WTC11 (cell line): Measurements from ENCODE around the gene CCNJL. TPM values are rescaled to one million over a fixed set of nuclear protein-coding genes. Genes with fewer than 3 reads are reported as not detected.

Experiments
- ATAC-seq: fragments of 200-7000 bp; cut with Tn5 transposase; 2 replicates; pipeline ENCODE4 v1.10.0; 2021; ENCODE audit warnings: mild to moderate bottlenecking, moderate library complexity
- CTCF ChIA-PET: fragments of 300-600 bp; sonication (Branson Sonifier 250); formaldehyde crosslinking; loops from one replicate; lab custom pipeline; 2021; ENCODE audit warnings: antibody characterized with exemption; lab: Charles Lee
- POLR2A ChIA-PET: fragments of 350-600 bp; sonication (Branson Sonifier 250); formaldehyde crosslinking; loops from one replicate; lab custom pipeline; 2021; ENCODE audit warnings: antibody characterized with exemption; lab: Charles Lee
- DNase-seq: peaks from one replicate; pipeline ENCODE4 v3.0.0; 2021; ENCODE audit warnings: low spot score
- H3K27ac Mint-ChIP-seq: 2 replicates; pipeline ENCODE4 v1.8.0; 2021; ENCODE audit warnings: mixed read lengths
- H3K27me3 Mint-ChIP-seq: 2 replicates; pipeline ENCODE4 v1.8.0; 2021; ENCODE audit warnings: low read depth, mild to moderate bottlenecking, moderate library complexity, mixed read lengths
- H3K36me3 Mint-ChIP-seq: 2 replicates; pipeline ENCODE4 v1.8.0; 2021; ENCODE audit warnings: mixed read lengths
- H3K4me1 Mint-ChIP-seq: 2 replicates; pipeline ENCODE4 v1.8.0; 2022; ENCODE audit warnings: mixed read lengths
- H3K4me3 Mint-ChIP-seq: 2 replicates; pipeline ENCODE4 v1.8.0; 2021; ENCODE audit warnings: mild to moderate bottlenecking, moderate library complexity, mixed read lengths
- H3K9me3 Mint-ChIP-seq: 2 replicates; pipeline ENCODE4 v1.8.0; 2021; ENCODE audit warnings: mixed read lengths
- NFATC4 ChIP-seq: fragments of 250-450 bp; sonication (Bioruptor Pico); IDR thresholded peaks from 2 replicates; pipeline ENCODE4 v1.9.0; 2021; ENCODE audit warnings: mild to moderate bottlenecking
- NR1H2 ChIP-seq: sonication (generic); formaldehyde crosslinking; IDR thresholded peaks from 2 replicates; pipeline ENCODE4 v1.9.0; 2021; ENCODE audit warnings: mild to moderate bottlenecking, moderate library complexity, missing genetic modification reagents
- NR3C1 ChIP-seq: sonication (generic); formaldehyde crosslinking; conservative IDR thresholded peaks from 2 replicates; pipeline ENCODE4 v1.8.1; 2023; ENCODE audit warnings: low read depth, mild to moderate bottlenecking, missing genetic modification reagents
- RELA ChIP-seq: sonication (generic); formaldehyde crosslinking; IDR thresholded peaks from 2 replicates; pipeline ENCODE4 v1.8.1; 2022; ENCODE audit warnings: missing genetic modification reagents, mild to moderate bottlenecking, borderline replicate concordance
- SMAD4 ChIP-seq: sonication (generic); formaldehyde crosslinking; IDR thresholded peaks from 2 replicates; pipeline ENCODE4 v1.8.0; 2022; ENCODE audit warnings: mild to moderate bottlenecking, missing genetic modification reagents
- SP1 ChIP-seq: sonication (generic); formaldehyde crosslinking; conservative IDR thresholded peaks from 2 replicates; pipeline ENCODE4 v1.8.1; 2022; ENCODE audit warnings: missing genetic modification reagents
- TEAD1 ChIP-seq: sonication (generic); formaldehyde crosslinking; IDR thresholded peaks from 2 replicates; pipeline ENCODE4 v1.8.0; 2022; ENCODE audit warnings: mild to moderate bottlenecking, missing genetic modification reagents
- TEAD4 ChIP-seq: sonication (generic); formaldehyde crosslinking; IDR thresholded peaks from 2 replicates; pipeline ENCODE4 v1.8.0; 2022; ENCODE audit warnings: mild to moderate bottlenecking, missing genetic modification reagents
- ZNF232 ChIP-seq: sonication (generic); formaldehyde crosslinking; IDR thresholded peaks from 2 replicates; pipeline ENCODE4 v1.8.0; 2022; ENCODE audit warnings: mild to moderate bottlenecking, missing genetic modification reagents
- ZNF416 ChIP-seq: fragments of 250-450 bp; sonication (Bioruptor Pico); IDR thresholded peaks from 2 replicates; pipeline ENCODE4 v1.9.0; 2021; ENCODE audit warnings: mild to moderate bottlenecking, inconsistent platforms
- total RNA-seq: library from RNA; stranded (reverse); gene quantifications from 3 replicates; pipeline ENCODE4 v1.2.3, GENCODE V29; 2021
- TF ChIP-seq, protein P1 (sequence below): fragments of 200-600 bp; IDR thresholded peaks from 2 replicates; pipeline ENCODE4 v1.8.0; 2022; ENCODE audit warnings: antibody characterized with exemption
- TF ChIP-seq, protein P2 (sequence below): sonication (generic); formaldehyde crosslinking; IDR thresholded peaks from 2 replicates; pipeline ENCODE4 v1.8.1; 2022; ENCODE audit warnings: low read depth, missing genetic modification reagents, borderline replicate concordance
- TF ChIP-seq, protein P3 (sequence below): sonication (generic); formaldehyde crosslinking; IDR thresholded peaks from 2 replicates; pipeline ENCODE4 v1.8.0; 2022; ENCODE audit warnings: mild to moderate bottlenecking, missing genetic modification reagents
- TF ChIP-seq, protein P4 (sequence below): sonication (generic); formaldehyde crosslinking; IDR thresholded peaks from 2 replicates; pipeline ENCODE4 v1.8.1; 2023; ENCODE audit warnings: mild to moderate bottlenecking, moderate library complexity, missing genetic modification reagents
- TF ChIP-seq, protein P5 (sequence below): sonication (generic); formaldehyde crosslinking; IDR thresholded peaks from 2 replicates; pipeline ENCODE4 v1.8.0; 2022; ENCODE audit warnings: mild to moderate bottlenecking, missing genetic modification reagents
- TF ChIP-seq, protein P6 (sequence below): sonication (generic); formaldehyde crosslinking; IDR thresholded peaks from 2 replicates; pipeline ENCODE4 v1.8.0; 2022; ENCODE audit warnings: missing genetic modification reagents
- TF ChIP-seq, protein P7 (sequence below): sonication (generic); formaldehyde crosslinking; IDR thresholded peaks from 2 replicates; pipeline ENCODE4 v1.8.1; 2022; ENCODE audit warnings: mild to moderate bottlenecking, missing genetic modification reagents, moderate library complexity, borderline replicate concordance

CCNJL gene
- total RNA-seq, 1 experiment from 2014 or later = 31.3 TPM

DNA sequence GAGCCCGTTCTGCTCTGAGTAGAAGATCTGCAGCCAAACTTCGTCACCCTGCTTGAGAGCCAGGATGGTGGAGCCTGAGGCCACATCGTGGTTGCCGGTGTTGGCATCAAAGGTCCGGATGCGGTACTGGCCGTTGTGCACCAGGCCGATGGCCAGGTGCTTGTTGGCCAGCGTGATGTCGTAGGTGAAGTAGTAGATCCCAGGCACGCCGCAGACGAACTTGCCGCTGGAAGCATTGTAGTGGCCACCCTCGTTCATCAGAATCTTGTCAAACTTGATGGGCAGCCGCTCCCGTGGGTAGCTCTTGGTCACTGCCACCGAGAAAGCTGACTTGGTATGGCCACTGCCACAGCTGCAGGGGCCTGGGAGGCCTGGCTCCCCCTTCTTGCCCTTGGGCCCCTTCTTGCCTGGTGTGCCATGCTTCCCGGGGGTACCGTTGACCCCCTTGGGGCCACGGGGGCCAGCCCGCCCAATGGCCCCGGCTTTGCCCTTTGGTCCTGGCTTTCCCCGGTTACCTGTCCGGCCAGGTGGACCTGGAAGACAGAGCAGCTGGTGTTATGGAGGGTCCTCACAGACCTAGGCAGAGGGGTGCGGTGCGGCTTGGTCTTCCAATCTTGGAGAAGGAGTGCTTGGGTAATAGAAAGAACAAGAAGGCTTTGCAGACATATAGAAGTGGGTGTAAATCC lies 37.0 kb upstream of the CCNJL start (continued):
- TF ChIP-seq, protein P1, sequence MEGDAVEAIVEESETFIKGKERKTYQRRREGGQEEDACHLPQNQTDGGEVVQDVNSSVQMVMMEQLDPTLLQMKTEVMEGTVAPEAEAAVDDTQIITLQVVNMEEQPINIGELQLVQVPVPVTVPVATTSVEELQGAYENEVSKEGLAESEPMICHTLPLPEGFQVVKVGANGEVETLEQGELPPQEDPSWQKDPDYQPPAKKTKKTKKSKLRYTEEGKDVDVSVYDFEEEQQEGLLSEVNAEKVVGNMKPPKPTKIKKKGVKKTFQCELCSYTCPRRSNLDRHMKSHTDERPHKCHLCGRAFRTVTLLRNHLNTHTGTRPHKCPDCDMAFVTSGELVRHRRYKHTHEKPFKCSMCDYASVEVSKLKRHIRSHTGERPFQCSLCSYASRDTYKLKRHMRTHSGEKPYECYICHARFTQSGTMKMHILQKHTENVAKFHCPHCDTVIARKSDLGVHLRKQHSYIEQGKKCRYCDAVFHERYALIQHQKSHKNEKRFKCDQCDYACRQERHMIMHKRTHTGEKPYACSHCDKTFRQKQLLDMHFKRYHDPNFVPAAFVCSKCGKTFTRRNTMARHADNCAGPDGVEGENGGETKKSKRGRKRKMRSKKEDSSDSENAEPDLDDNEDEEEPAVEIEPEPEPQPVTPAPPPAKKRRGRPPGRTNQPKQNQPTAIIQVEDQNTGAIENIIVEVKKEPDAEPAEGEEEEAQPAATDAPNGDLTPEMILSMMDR = no peak
- no peak for TF ChIP-seq NR1H2
- TF ChIP-seq, protein P2, sequence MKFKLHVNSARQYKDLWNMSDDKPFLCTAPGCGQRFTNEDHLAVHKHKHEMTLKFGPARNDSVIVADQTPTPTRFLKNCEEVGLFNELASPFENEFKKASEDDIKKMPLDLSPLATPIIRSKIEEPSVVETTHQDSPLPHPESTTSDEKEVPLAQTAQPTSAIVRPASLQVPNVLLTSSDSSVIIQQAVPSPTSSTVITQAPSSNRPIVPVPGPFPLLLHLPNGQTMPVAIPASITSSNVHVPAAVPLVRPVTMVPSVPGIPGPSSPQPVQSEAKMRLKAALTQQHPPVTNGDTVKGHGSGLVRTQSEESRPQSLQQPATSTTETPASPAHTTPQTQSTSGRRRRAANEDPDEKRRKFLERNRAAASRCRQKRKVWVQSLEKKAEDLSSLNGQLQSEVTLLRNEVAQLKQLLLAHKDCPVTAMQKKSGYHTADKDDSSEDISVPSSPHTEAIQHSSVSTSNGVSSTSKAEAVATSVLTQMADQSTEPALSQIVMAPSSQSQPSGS = no peak
- TF ChIP-seq, protein P3, sequence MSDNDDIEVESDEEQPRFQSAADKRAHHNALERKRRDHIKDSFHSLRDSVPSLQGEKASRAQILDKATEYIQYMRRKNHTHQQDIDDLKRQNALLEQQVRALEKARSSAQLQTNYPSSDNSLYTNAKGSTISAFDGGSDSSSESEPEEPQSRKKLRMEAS (CRISPR knock-in tag) = no peak
- TF ChIP-seq SMAD4 (CRISPR knock-in tag) = no peak
- no peak for TF ChIP-seq SP1
- TF ChIP-seq RELA = no peak
- TF ChIP-seq, protein P4, sequence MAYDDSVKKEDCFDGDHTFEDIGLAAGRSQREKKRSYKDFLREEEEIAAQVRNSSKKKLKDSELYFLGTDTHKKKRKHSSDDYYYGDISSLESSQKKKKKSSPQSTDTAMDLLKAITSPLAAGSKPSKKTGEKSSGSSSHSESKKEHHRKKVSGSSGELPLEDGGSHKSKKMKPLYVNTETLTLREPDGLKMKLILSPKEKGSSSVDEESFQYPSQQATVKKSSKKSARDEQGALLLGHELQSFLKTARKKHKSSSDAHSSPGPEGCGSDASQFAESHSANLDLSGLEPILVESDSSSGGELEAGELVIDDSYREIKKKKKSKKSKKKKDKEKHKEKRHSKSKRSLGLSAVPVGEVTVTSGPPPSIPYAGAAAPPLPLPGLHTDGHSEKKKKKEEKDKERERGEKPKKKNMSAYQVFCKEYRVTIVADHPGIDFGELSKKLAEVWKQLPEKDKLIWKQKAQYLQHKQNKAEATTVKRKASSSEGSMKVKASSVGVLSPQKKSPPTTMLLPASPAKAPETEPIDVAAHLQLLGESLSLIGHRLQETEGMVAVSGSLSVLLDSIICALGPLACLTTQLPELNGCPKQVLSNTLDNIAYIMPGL = no peak

DNA sequence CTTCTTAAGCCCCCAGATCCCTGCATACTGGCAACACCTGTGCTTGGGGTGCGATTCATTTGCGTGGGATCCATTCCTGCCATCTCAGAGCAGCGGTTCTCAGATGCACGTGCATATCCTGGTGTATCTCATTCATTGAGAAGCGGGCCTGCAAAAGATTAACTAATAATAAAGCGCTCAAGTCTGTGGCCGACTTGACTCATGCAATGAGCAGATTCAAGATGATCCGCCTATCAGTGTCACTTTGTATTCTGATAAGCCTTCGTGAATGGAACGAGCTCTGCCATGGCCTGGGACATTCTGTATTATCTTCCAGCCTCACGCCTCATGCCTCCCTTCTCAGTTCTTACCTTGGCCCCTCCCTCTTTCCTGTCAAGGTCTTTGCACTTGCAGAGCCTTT lies 35.7 kb upstream of the CCNJL start:
- Mint-ChIP-seq H3K27me3 (no peaks in the 10 kb centered on the region), H3K27ac (no peak overlapping the region; the same call in 1 of the 2 replicates), H3K36me3 (no peaks in the 10 kb centered on the region), H3K4me1 (peaks cover 8% of the 10 kb centered on the region), H3K9me3 (no peaks in the 10 kb centered on the region), H3K4me3 (no peak overlapping the region)
- TF ChIP-seq, protein P5, sequence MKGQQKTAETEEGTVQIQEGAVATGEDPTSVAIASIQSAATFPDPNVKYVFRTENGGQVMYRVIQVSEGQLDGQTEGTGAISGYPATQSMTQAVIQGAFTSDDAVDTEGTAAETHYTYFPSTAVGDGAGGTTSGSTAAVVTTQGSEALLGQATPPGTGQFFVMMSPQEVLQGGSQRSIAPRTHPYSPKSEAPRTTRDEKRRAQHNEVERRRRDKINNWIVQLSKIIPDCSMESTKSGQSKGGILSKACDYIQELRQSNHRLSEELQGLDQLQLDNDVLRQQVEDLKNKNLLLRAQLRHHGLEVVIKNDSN (CRISPR knock-in tag) = no peak
- no peak for TF ChIP-seq NR3C1
- TF ChIP-seq, protein P6, sequence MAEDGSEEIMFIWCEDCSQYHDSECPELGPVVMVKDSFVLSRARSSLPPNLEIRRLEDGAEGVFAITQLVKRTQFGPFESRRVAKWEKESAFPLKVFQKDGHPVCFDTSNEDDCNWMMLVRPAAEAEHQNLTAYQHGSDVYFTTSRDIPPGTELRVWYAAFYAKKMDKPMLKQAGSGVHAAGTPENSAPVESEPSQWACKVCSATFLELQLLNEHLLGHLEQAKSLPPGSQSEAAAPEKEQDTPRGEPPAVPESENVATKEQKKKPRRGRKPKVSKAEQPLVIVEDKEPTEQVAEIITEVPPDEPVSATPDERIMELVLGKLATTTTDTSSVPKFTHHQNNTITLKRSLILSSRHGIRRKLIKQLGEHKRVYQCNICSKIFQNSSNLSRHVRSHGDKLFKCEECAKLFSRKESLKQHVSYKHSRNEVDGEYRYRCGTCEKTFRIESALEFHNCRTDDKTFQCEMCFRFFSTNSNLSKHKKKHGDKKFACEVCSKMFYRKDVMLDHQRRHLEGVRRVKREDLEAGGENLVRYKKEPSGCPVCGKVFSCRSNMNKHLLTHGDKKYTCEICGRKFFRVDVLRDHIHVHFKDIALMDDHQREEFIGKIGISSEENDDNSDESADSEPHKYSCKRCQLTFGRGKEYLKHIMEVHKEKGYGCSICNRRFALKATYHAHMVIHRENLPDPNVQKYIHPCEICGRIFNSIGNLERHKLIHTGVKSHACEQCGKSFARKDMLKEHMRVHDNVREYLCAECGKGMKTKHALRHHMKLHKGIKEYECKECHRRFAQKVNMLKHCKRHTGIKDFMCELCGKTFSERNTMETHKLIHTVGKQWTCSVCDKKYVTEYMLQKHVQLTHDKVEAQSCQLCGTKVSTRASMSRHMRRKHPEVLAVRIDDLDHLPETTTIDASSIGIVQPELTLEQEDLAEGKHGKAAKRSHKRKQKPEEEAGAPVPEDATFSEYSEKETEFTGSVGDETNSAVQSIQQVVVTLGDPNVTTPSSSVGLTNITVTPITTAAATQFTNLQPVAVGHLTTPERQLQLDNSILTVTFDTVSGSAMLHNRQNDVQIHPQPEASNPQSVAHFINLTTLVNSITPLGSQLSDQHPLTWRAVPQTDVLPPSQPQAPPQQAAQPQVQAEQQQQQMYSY (CRISPR knock-in tag) = no peak
- TF ChIP-seq, protein P1 = no peak
- no peak for TF ChIP-seq ZNF232 (CRISPR knock-in tag)
- no peak for TF ChIP-seq TEAD4
- TF ChIP-seq TEAD1 = no peak
- TF ChIP-seq, protein P4 = no peak
- TF ChIP-seq NFATC4 = no peak
- TF ChIP-seq, protein P7, sequence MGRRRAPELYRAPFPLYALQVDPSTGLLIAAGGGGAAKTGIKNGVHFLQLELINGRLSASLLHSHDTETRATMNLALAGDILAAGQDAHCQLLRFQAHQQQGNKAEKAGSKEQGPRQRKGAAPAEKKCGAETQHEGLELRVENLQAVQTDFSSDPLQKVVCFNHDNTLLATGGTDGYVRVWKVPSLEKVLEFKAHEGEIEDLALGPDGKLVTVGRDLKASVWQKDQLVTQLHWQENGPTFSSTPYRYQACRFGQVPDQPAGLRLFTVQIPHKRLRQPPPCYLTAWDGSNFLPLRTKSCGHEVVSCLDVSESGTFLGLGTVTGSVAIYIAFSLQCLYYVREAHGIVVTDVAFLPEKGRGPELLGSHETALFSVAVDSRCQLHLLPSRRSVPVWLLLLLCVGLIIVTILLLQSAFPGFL (CRISPR knock-in tag) = no peak
- TF ChIP-seq ZNF416 (CRISPR knock-in tag) = no peak
- TF ChIP-seq, protein P2 = no peak
- ATAC-seq (no peak), DNase-seq (no peak)
- CTCF ChIA-PET = interaction anchor here (1.2 to 7.7 kb wide), 5 partner anchors 82 to 326 kb away, joined by 4 to 101 read pairs (median 7); no protein-coding TSS in a partner anchor
- POLR2A ChIA-PET = no interaction called here
